GM19239 (cell line): ENCODE data around the gene PKDREJ.

Source experiments
- DNase-seq: peaks from one replicate; pipeline ENCODE4 v3.0.0; 2011; ENCODE audit warnings: low spot score; ENCODE audit not compliant: insufficient read length
- FAIRE-seq: peaks from 2 replicates; lab custom pipeline; 2011; peaks lifted over from hg19 to GRCh38; lab: Jason Lieb, UNC

PKDREJ gene

GRCh38 chr22:46289244-46289891 is 26.2 kb upstream of the PKDREJ start:
- no peak for DNase-seq
- no peak for FAIRE-seq

- DNase-seq = no peak
- FAIRE-seq = no peak
Observed at GRCh38 chr22:46288846-46289243, 25.7 kb upstream of the PKDREJ start.

- DNase-seq (peak; percentile 93), FAIRE-seq (peak; percentile 98)
Observed at GRCh38 chr22:46287873-46288751, 25.0 kb upstream of the PKDREJ start.

- FAIRE-seq (peak; percentile 68), DNase-seq (no peak)
Observed at GRCh38 chr22:46286941-46287872, 24.1 kb upstream of the PKDREJ start.

GRCh38 chr22:46286006-46286405 is 22.9 kb upstream of the PKDREJ start:
- FAIRE-seq (no peak), DNase-seq (no peak)

- FAIRE-seq (no peak), DNase-seq (no peak)
Observed at GRCh38 chr22:46281866-46282678, 18.9 kb upstream of the PKDREJ start.

GRCh38 chr22:46280999-46281623 is 18.0 kb upstream of the PKDREJ start:
- DNase-seq = no peak
- no peak for FAIRE-seq

GRCh38 chr22:46280063-46280817 is 17.1 kb upstream of the PKDREJ start:
- no peak for FAIRE-seq
- no peak for DNase-seq

- DNase-seq (no peak), FAIRE-seq (no peak)
Observed at GRCh38 chr22:46278656-46279645, 15.8 kb upstream of the PKDREJ start.

GRCh38 chr22:46276563-46276962 is 13.4 kb upstream of the PKDREJ start:
- no peak for DNase-seq
- no peak for FAIRE-seq

GRCh38 chr22:46275455-46276122 is 12.4 kb upstream of the PKDREJ start:
- no peak for FAIRE-seq
- no peak for DNase-seq

GRCh38 chr22:46274381-46274780 is 11.2 kb upstream of the PKDREJ start:
- FAIRE-seq = no peak
- DNase-seq = no peak

GRCh38 chr22:46273432-46274148 is 10.4 kb upstream of the PKDREJ start:
- FAIRE-seq (no peak), DNase-seq (no peak)

- FAIRE-seq (no peak), DNase-seq (no peak)
Observed at GRCh38 chr22:46272762-46273431, 9.8 kb upstream of the PKDREJ start.

GRCh38 chr22:46272196-46272595 is 9.1 kb upstream of the PKDREJ start:
- FAIRE-seq = no peak
- DNase-seq = no peak

- no peak for FAIRE-seq
- DNase-seq = no peak
Observed at GRCh38 chr22:46269564-46269963, 6.4 kb upstream of the PKDREJ start.
